ENCODE measurements around the gene CAPN1. TPM values are rescaled to one million over a fixed set of nuclear protein-coding genes. Genes with fewer than 3 reads are reported as not detected.

Gene CAPN1
- total and polyA plus RNA-seq, 9 of the 15 experiments (the other 6 are each of a cell fraction or from before 2014, with no cell fraction given) = 3.5 to 199 (median 61.6) TPM

DNA sequence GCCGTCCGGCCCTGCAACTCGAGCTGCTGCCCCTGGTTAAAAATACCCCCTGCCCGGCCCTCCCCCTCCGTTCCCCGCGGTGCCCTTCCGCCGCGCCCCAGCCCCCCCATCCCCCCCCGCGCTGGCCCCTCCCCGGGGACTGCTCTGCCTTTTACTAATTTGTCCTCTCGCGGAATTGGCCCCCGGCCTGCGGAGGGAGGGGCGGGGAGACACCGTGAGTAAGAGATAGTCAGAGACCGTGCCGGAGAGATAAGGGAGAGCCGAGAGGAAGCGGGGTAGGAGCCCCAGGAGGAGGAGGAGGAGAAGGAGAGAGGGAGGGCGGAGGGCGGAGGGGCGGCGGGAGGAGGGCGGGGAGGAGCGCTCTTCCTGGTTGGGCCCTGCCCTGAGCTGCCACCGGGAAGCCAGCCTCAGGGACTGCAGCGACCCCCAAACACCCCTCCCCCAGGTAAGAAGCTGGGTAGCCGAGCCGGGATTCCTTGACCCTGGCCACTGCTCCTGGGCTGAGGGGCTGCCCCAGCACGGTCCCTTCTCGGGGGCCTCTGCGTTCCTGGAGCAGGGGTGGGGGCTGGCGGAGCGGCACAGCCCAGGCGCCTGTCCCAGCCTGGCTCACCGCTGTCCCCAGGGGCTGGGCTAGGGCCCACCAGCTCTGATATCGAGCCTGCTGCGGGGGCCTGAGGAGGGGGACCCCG, at the start of gene CAPN1 (continued):
- TF ChIP-seq RBM15 (IDR thresholded peaks at IDR 0.05; ENCODE audit: insufficient read depth, low read length) (no peak), TSC22D4 (tag; IDR thresholded peaks at IDR 0.05) (no peak), OTX1 (CRISPR knock-in tag; IDR thresholded peaks at IDR 0.05) (0 out of 2 replicates have a peak, but pooled peaks have one; percentile 29), MBD2 (IDR thresholded peaks at IDR 0.05; ENCODE audit: borderline replicate concordance, low read depth) (0 out of 2 replicates have a peak, but pooled peaks have one; percentile 30), ZNF263 (CRISPR knock-in tag; IDR thresholded peaks at IDR 0.05; ENCODE audit: borderline replicate concordance) (peak; percentile 97), ZNF584 (CRISPR knock-in tag; IDR thresholded peaks at IDR 0.05; ENCODE audit: low read depth) (no peak), CBX2 (IDR thresholded peaks at IDR 0.05; ENCODE audit: insufficient read depth, low read length, poor library complexity, severe bottlenecking) (no peak), KAT7 (CRISPR knock-in tag; IDR thresholded peaks at IDR 0.05; ENCODE audit: borderline replicate concordance) (no peak), BCL6 (CRISPR knock-in tag; IDR thresholded peaks at IDR 0.05) (no peak), SAFB (IDR thresholded peaks at IDR 0.05; ENCODE audit: borderline replicate concordance, low read depth, low read length) (no peak), ZNF212 (CRISPR knock-in tag; IDR thresholded peaks at IDR 0.05) (no peak)
- TF ChIP-seq, protein P1, sequence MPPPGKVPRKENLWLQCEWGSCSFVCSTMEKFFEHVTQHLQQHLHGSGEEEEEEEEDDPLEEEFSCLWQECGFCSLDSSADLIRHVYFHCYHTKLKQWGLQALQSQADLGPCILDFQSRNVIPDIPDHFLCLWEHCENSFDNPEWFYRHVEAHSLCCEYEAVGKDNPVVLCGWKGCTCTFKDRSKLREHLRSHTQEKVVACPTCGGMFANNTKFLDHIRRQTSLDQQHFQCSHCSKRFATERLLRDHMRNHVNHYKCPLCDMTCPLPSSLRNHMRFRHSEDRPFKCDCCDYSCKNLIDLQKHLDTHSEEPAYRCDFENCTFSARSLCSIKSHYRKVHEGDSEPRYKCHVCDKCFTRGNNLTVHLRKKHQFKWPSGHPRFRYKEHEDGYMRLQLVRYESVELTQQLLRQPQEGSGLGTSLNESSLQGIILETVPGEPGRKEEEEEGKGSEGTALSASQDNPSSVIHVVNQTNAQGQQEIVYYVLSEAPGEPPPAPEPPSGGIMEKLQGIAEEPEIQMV (tag; conservative IDR thresholded peaks at IDR 0.05; ENCODE audit: low read depth) = no peak
- TF ChIP-seq, protein P2, sequence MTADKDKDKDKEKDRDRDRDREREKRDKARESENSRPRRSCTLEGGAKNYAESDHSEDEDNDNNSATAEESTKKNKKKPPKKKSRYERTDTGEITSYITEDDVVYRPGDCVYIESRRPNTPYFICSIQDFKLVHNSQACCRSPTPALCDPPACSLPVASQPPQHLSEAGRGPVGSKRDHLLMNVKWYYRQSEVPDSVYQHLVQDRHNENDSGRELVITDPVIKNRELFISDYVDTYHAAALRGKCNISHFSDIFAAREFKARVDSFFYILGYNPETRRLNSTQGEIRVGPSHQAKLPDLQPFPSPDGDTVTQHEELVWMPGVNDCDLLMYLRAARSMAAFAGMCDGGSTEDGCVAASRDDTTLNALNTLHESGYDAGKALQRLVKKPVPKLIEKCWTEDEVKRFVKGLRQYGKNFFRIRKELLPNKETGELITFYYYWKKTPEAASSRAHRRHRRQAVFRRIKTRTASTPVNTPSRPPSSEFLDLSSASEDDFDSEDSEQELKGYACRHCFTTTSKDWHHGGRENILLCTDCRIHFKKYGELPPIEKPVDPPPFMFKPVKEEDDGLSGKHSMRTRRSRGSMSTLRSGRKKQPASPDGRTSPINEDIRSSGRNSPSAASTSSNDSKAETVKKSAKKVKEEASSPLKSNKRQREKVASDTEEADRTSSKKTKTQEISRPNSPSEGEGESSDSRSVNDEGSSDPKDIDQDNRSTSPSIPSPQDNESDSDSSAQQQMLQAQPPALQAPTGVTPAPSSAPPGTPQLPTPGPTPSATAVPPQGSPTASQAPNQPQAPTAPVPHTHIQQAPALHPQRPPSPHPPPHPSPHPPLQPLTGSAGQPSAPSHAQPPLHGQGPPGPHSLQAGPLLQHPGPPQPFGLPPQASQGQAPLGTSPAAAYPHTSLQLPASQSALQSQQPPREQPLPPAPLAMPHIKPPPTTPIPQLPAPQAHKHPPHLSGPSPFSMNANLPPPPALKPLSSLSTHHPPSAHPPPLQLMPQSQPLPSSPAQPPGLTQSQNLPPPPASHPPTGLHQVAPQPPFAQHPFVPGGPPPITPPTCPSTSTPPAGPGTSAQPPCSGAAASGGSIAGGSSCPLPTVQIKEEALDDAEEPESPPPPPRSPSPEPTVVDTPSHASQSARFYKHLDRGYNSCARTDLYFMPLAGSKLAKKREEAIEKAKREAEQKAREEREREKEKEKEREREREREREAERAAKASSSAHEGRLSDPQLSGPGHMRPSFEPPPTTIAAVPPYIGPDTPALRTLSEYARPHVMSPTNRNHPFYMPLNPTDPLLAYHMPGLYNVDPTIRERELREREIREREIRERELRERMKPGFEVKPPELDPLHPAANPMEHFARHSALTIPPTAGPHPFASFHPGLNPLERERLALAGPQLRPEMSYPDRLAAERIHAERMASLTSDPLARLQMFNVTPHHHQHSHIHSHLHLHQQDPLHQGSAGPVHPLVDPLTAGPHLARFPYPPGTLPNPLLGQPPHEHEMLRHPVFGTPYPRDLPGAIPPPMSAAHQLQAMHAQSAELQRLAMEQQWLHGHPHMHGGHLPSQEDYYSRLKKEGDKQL (CRISPR knock-in tag; IDR thresholded peaks at IDR 0.05; ENCODE audit: borderline replicate concordance) = no peak
- TF ChIP-seq, protein P3, sequence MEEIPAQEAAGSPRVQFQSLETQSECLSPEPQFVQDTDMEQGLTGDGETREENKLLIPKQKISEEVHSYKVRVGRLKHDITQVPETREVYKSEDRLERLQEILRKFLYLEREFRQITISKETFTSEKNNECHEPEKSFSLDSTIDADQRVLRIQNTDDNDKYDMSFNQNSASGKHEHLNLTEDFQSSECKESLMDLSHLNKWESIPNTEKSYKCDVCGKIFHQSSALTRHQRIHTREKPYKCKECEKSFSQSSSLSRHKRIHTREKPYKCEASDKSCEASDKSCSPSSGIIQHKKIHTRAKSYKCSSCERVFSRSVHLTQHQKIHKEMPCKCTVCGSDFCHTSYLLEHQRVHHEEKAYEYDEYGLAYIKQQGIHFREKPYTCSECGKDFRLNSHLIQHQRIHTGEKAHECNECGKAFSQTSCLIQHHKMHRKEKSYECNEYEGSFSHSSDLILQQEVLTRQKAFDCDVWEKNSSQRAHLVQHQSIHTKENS (CRISPR knock-in tag; IDR thresholded peaks at IDR 0.05) = no peak
- TF ChIP-seq, protein P4, sequence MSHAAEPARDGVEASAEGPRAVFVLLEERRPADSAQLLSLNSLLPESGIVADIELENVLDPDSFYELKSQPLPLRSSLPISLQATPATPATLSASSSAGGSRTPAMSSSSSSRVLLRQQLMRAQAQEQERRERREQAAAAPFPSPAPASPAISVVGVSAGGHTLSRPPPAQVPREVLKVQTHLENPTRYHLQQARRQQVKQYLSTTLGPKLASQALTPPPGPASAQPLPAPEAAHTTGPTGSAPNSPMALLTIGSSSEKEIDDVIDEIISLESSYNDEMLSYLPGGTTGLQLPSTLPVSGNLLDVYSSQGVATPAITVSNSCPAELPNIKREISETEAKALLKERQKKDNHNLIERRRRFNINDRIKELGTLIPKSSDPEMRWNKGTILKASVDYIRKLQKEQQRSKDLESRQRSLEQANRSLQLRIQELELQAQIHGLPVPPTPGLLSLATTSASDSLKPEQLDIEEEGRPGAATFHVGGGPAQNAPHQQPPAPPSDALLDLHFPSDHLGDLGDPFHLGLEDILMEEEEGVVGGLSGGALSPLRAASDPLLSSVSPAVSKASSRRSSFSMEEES (CRISPR knock-in tag; IDR thresholded peaks at IDR 0.05) = no peak

All from K562 (cell line).